ENCODE results near the gene CFAP77.
"Not testable (repeated sequence)": the region's sequence is repeated elsewhere in the genome, so short reads cannot be mapped to it uniquely, and the experiment has no call there.

CFAP77 gene

DNA sequence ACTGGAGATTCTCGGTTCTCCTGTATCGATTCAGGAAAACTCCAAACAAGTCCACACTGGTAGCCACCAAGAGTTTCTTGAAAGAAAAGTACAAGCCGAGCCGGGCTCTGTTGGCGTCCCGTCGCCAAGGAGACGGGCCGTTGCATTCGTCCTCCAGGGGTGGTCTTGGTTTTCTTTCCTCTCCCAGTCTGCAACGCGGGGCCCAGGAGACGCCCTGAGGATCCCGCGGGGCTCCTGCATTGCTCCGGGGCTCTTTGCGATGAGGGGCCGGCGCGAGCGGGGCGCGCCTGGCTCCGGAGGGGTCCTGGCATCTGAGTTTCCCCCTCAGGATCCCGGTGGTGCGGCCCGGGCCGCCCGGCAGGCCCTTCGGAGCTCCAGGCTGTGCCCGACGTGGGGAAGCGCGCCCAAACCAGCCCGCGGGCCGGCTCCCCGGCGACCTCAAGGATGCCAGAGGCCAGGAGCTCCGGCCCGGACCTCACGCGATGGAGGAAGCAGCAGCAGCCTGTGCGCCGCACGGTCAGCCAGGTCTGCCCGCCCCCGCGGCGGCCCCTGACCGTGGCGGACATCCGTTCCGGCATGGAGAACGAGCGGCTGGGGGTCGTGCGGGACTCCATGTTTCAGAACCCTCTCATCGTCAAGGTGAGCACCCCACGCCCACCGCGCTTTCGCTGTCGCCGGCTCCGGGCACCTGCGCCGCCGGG is at the start of gene CFAP77:
TSS of gene CFAP77 (plus strand) at position 384 of the 701 bp plus-strand sequence. CDS start at position 445, 61 bp downstream.
- FAIRE-seq, result no peak

DNA sequence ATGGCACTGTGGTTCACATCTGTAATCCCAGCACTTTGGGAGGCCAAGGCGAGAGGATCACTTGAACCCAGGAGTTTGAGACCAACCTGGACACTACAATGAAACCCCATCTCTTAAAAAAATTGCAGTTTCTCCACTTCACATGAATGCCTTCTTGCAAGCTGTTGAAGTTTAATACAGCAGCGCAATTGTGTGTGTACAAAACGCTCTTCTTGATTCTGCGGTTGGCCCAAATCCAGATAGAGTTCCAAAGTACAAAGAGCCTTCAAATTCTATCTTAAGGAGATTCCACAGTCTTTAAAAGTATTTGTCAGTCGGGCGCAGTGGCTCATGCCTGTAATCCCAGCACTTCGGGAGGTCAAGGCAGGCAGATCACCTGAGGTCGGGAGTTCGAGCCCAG is 45.9 kb upstream of the CFAP77 start:
- FAIRE-seq, result no peak

DNA sequence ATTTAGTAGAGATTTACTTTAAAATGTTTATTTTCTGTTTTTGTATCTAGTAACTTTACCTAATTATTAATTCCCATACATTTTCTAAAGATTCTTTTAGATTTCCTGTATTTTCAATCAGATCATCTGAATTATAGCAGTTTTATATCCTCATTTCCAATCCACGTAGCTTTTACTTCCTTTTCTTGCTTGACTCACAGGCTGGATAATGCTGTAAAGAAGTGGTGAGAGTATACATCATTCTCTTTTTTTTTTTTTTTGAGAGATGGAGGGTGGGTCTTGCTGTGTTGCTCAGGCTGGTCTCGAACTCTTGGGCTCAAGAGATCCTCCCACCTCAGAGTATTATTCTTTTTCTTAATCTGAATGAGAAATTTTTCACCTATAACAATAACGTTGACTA is 44.0 kb upstream of the CFAP77 start:
- peak; percentile 15 for FAIRE-seq

DNA sequence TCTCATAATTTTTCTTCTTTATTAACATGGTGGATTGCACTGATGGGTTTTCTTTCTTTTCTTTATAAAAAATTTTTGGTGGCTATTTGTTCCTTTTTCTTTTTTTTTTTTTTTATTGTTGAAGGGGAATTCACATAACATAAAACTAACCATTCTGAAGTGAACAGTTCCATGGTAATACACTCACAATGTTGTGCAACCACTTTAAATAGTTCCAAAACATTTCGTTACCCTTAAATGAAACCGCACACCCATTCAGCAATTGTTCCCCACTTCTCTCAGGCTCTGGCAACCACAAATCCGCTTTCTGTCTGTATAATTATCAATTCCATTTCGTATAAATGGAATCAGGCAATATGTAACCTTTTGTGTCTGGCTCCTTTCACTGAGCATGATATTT is 43.5 kb upstream of the CFAP77 start:
- FAIRE-seq, result peak; percentile 64

DNA sequence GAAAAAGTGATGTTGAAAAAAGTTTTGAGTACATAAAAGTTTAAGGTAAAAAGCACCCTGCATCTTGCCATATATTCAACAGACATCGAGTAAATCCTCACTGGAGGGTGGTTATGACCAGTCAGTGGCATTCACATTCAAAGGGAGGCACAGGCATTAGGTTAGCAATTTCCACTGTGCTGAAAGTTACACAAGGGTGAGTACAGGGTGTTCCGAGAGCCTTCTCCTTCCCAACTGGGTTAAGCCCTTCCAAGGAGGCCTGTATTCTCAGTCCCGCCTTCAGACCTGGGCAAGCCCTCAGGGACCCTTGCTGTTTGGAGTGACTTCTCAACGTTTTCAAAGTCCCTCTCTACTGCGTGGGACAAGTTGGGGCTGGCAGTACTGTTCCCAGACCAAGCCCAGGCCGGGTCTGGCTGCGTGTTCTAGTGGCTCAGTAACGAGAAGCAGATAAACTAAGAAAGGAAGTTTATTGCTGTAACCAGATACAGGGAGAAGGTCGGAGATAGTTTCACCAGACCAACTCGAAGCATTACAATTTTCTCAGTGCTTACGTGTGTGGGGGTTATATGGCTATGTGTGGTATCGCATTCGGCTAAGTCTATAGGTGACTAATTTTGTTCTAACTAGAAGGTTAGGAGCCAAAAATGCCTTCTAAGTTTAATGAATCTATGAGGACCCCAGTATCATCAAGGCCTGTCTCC is 42.2 kb upstream of the CFAP77 start:
- FAIRE-seq, result no peak

DNA sequence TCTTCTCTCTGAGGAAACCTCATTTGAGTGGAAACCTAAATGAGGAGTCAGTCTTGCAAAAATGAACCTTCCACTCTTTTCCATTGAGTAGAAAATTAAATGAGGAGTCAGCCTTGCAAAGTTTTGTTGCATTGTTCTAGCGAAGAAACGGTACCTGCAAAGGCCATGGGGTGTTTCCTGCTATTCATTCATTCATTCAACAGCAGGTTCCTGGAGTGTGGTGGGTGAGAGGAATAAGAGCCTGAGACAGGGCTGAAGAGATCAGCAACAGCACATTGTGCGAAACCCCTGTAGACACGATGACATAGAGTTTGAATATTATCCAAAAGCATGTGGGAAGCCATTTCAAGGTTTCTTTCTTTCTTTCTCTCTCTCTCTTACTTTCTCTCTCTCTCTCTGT is 40.6 kb upstream of the CFAP77 start:
- FAIRE-seq, result no peak

DNA sequence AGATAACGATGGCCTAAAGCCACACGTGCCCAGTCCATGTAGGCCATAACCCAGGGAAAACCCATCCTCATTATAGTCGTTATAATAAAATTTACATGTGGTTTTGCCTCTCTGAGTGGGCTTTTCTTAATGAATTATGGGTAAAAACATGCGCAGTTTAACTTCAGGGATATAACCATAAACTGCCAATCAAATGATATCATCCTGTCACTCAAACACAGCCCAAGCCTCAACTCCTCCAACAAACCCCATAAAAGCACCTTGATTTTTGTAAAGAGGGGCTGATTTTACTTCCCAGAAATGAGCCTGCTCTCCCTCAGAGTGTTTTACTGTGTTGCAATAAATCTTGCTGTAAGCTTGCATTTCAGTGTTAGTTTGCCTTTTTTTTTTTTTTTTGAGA is 39.4 kb upstream of the CFAP77 start:
- no peak for FAIRE-seq

DNA sequence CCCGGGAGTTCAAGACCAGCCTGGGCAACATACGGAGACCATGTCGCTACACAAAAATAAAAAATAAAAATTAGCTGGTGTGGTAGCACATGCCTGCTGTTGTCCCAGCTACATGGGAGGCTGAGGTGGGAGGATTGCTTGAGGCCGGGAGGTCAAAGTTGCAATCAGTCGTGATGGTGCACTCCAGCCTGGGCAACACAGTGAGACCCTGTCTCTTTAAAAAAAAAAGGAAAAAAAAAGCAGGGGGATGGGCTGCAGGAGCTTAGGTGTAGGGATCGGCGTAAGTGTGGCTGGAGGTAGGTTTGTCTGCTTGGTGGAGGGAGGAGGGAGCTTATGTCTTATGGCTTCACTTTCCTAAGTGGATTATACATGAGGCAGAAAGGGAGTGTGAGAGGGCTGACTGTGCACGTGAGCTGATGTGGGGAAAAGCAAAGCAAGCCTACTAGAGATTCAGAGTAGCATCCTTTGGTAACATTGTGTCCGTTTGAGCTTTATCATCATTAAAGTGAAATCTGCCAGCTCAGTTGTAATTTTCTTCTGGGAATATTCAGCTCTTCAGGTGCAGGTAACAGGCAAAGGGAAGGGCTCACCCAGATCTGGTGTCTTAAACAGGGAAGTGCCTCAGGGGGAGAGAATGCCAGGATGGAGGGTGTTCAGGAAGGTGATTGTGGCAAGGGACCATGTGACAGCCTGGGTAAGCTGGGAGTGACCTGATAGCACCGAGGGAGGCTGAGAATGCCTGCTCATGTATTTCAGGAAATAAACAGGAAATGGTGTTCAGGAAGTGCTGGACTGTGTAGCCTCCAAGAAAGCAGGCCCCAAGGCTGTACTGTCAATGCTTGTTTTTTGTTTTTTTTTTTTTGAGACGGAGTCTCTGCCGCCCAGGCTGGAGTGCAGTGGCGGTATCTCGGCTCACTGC is 37.6 kb upstream of the CFAP77 start:
- FAIRE-seq, result no peak

DNA sequence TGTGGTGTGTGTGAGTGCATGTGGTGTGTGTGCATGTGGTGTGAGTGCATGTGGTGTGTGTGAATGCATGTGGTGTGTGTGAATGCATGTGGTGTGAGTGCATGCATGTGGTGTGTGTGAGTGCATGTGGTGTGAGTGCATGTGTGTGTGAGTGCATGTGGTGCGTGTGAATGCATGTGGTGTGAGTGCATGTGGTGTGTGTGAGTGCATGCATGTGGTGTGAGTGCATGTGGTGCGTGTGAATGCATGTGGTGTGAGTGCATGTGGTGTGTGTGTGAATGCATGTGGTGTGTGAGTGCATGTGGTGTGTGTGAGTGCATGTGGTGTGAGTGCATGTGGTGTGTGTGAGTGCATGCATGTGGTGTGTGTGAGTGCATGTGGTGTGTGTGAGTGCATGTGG is 32.2 kb upstream of the CFAP77 start:
- FAIRE-seq, result not testable (repeated sequence)

DNA sequence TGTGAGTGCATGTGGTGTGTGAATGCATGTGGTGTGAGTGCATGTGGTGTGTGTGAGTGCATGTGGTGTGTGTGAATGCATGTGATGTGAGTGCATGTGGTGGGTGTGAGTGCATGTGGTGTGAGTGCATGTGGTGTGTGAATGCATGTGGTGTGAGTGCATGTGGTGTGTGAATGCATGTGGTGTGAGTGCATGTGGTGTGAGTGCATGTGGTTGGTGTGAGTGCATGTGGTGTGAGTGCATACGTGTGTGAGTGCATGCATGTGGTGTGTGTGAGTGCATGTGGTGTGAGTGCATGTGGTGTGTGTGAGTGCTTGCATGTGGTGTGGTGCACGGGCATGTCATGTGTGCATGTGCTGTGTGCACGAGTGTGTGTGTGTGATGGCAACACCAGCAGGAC is 31.6 kb upstream of the CFAP77 start:
- not testable (repeated sequence) for FAIRE-seq

DNA sequence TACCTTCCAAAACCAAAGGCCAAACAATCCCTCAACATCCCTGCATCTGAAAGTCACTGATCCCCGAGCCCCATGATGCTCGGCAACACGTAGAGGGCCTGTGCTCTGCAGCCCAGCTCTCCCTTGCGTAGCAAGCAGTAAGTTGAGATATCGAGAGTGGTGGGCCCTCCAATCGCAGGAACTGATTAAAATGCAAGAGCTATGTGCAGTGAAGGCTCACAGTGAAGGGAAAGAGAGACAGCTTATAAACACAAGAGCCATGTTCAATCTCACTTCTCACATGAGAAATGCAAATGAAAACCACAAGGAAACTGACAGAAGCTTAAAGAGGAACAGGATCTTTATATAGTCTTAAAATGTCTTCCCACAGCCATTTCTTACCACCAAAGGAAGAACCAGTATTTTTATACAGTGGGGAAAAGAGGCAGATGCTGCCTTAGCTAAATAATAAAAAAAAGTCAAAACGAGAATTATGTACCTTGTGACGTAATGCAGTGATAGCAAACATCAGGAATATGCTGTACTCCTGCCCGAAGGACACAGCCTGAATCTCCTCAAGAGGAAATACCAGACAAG is 28.0 kb upstream of the CFAP77 start:
- FAIRE-seq, result no peak

DNA sequence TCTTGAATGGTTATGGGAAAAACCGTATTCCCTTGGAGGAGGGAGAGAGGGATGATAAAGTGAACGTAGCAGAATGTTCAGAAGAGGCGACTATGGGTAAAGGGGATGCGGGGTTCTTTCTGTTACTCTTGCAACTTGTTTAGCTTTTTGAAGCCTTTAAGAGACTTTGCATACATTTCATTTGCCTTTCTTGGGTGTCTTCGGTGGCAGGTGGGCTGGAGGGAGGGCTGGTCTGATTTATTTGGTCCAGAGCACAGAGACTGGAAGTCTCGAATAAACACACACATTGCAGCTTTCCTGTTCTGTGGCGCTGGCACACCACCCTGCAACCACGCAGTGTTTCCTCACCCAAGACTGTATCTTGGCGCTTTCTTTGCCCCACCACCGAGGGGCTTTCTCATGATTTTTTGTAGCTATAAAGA is 26.5 kb upstream of the CFAP77 start:
- no peak for FAIRE-seq

DNA sequence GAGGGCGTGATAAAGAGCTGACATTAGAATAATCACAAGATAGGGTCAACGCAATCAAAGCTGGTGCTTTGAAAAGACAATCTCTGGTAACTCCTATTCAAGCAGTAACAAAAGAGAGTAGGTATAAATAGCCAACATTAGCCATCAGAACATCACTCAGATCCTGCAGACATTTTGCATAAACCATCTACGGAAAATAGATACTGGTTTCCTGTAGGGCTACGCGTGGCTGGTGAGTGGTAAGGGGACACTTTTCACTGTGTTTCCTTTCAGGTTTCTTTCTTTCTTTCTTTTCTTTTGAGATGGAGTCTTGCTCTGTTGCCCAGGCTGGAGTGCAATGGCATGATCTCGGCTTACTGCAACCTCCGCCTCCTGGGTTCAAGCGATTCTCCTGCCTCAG is 25.6 kb upstream of the CFAP77 start:
- FAIRE-seq, result no peak

DNA sequence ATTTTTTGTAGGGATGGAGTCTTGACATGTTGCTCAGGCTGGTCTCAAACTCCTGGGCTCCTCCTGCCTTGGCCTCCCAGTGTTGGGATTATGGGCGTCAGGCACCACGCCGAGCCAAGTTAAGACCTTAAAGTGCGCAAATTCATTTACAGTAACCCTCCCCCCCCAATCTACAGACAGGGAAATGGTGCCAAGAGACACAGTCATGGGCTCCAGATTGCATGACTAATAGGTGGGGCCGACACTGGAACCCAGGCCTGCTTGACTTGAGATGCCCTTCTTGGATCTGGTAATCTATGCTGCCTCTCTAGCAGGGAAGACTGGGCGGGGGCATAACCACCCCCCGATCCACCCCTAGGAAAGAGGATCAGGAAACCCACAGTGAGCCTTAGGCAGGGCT is 22.9 kb upstream of the CFAP77 start:
- no peak for FAIRE-seq

DNA sequence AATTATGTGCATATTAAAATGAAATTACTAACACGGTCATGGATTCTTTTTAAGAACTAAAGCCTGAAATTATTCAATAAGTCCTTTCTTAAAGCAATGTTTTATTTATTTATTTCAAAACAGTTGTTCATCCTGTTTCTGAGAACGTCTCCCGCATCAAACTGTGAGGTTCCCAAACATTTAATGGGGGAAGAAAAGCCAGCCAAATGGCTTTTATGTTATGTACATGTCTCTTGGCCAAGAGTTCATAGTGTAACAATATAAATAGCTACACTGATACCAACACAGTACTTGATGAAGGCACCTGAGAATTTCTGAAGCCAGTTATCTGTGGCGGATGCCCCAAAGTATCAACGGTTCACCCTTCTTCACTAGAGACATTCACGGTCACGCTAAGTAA is 19.0 kb upstream of the CFAP77 start:
- FAIRE-seq, result no peak

DNA sequence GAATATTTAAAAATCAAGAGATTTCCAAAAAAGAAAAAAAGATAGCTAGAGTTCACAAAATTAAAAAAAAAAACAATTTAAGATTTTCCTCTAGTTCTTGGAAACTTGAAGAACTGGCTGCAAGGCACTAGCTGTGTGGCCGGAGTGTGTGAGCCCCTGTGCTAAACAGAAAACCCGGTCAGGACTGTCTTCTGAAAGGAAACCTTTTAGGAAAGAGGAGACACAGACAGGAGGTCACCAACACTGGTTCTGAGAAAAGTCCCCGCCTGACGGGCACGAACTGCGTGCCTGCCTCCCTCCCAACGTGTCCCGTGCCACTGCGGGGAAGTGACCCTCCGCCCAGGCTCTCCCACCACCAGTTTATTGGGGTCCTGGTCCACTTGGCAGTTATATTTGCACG is 18.6 kb upstream of the CFAP77 start:
- FAIRE-seq, result no peak

DNA sequence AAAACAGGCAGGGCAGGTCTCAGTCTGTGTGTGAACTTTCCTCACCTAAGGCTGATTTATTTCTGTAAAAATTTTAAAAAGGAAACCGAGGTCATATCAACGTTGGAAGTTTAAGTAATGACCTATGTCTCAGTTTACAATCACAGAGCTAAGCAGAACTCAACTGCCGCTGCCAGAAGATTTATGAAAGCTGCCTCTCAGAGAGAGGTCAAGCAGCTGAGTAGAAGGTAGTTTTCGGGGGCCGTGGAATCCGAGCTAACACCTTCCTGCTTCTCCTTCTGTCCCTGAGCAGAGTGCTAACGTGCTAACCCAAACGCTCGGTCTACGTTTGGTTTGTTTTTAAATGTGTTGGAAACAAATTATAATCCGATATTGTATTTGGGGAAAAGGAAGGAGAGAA is 14.5 kb upstream of the CFAP77 start:
- FAIRE-seq, result no peak

DNA sequence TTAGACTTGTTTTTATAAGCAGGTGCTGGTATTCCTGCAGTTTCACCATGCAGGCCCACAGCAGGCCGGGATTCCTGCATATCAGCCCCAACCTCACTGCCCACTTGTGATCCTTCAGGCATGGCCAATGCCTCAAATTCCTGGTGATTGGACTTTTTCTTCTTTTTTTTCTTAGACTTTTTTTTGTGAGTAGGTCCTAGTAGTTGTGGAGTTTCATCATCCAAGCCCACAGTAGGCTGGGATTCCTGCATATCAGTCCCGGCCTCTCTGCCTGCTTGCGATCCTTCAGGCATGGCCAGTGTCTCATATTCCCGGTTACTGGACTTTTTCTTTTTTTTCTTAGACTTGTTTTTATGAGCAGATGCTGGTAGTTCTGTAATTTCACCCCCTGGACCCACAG is 8.2 kb upstream of the CFAP77 start:
- no peak for FAIRE-seq

DNA sequence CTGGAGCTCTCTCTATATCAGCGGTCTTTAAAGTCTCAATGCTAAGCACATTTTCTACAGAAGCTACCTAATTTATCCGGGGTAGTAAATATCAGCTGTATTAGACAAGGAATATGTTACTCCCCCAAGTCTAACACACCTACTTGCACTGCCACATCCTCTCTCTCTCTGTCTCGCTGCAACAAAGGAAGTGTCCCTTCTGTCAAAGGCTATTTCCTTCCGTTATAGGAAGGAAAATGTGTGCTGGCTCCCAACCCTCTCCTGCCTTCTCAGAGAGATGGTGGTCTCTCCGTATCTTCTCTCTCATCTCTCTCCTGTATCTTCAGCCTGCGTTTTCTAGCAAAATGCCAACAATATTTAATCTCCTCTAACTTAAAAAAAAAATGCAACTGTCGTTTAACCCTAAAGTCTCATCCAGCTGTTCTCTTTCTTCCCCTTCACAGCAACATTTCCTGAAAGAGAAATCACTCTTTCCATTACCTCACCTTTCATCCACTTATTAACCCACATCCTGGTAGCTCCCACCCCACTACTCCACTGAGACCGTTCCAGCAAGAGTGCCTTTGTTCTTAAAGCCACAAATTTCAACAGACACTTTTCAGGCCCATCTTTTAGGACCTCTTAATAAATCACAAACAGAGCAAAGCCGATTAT is 5.7 kb upstream of the CFAP77 start:
- FAIRE-seq, result no peak

DNA sequence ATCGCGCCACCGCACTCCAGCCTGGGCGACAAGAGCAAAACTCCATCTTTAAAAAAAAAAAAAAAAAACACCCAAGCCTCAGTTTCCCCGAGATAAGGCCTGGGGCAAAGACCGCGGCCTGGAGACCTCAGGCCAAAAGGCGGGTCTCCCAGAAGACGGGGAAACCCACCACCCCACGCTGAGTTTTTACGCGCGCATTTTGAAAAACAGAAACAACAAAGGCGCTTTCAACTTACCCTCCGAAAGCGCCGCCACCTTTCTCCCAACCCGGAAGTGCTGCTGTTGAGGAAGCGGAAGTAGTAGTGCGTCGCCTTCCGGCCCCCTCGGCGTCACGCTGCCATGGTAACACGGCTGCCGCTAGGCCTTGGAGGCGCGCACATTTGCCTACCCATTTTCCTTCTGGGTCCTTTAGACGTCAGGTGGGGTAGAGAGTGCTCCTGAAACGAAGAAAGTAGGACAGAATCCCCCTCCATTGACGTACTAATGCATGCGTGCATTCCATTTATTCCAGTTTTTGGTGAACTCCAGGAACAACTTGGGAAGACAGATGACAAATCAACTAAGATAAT is 3.4 kb upstream of the CFAP77 start, which contains the start of gene TTF1:
TSS of gene TTF1 (minus strand) at position 287 of the 569 bp plus-strand sequence. CDS start 4,019 bp downstream, outside the sequence.
- peak; percentile 81 for FAIRE-seq

DNA sequence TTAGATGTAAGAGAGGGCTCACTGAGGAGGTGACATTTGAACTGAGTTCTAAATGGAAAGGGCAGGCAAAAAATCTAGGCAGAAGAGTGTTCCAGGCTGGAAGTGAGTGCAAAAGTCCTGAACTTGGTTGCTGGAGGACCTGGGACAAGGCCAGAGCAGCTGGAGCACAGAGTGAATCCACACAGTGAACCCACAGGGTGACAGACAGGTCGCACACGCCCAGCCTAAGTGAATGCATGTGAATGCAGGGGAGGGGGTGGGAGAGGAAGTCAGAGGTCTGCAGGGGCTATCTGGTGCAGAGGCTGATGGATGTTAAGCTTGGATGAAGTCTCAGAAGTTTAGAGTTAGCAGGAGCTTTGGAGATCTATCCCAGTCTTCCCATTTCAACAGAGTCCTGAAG is 2.8 kb upstream of the CFAP77 start:
- FAIRE-seq, result no peak

DNA sequence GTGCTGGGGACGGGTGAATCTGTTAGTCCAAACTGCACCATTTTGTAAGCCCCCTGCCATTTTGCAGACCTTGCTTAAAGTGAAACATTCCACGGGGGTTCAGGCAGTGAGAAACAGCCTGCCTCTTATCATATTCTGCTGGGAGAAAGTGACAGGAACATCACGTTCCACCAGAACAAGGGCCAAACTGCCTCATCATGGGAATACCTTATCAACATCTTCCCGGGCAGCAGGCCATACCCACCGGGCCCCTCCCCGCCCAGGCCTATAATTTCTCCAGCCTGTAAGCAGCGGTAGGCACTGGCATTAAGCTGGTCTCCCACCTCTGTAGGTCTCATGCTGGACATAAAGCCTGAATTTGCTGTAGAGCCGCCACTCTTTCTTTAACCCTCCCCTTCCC is 1.5 kb upstream of the CFAP77 start:
- no peak for FAIRE-seq

Data from G401.6 (cell line).